Kidney (tissue), 14 donors: ENCODE results near the gene CTF1. TPM values are rescaled to one million over a fixed set of nuclear protein-coding genes. Genes with fewer than 3 reads are reported as not detected.

Experiments
- DNase-seq, 5 donors: peaks; one replicate each; pipeline ENCODE4 v3.0.0-alpha.2; 2013 to 2020
- FAIRE-seq: peaks from 2 replicates; lab custom pipeline; 2012; peaks lifted over from hg19 to GRCh38; lab: Jason Lieb, UNC
- H3K27ac ChIP-seq, 2 donors: one replicate each; pipeline ENCODE4 v1.7.0; 2013; ENCODE audit warnings: low read depth in 2 of 2, low read length in 2 of 2, inconsistent platforms in 1 of 2
- H3K27me3 ChIP-seq: one replicate; pipeline ENCODE4 v1.7.1; 2013; ENCODE audit warnings: low read length, inconsistent platforms; ENCODE audit not compliant: control insufficient read depth, insufficient read depth
- H3K36me3 ChIP-seq, 3 donors: one replicate each; pipeline versions ENCODE4 v1.7.0 to v1.7.1; 2013; ENCODE audit warnings: low read length in 3 of 3, control low read depth in 1 of 3, inconsistent platforms in 1 of 3; ENCODE audit not compliant: insufficient read depth in 3 of 3, control insufficient read depth in 2 of 3
- H3K4me1 ChIP-seq, 3 donors: one replicate each; pipeline versions ENCODE4 v1.7.0 to v1.7.1; 2013; ENCODE audit warnings: low read length in 3 of 3, inconsistent platforms in 1 of 3, low read depth in 1 of 3; ENCODE audit not compliant: control insufficient read depth in 2 of 3, insufficient read depth in 2 of 3
- H3K4me3 ChIP-seq, 3 donors: one replicate each; pipeline versions ENCODE4 v1.7.0 to v1.8.1; 2013; ENCODE audit warnings: low read length in 3 of 3, control low read depth in 1 of 3, inconsistent platforms in 1 of 3
- H3K9ac ChIP-seq, 3 donors: one replicate each; pipeline versions ENCODE4 v1.7.0 to v1.7.1; 2013; ENCODE audit warnings: low read length in 3 of 3, control low read depth in 1 of 3, inconsistent platforms in 1 of 3
- H3K9me3 ChIP-seq, 3 donors: one replicate each; pipeline versions ENCODE4 v1.7.0 to v1.7.1; 2013; ENCODE audit warnings: low read length in 3 of 3, control low read depth in 1 of 3, inconsistent platforms in 1 of 3; ENCODE audit not compliant: control insufficient read depth in 2 of 3, insufficient read depth in 1 of 3
- CTCF ChIP-seq: IDR thresholded peaks from 3 replicates; pipeline ENCODE4 v1.5.1; 2012; ENCODE audit warnings: mild to moderate bottlenecking, moderate library complexity, borderline replicate concordance; ENCODE audit not compliant: insufficient read depth; ENCODE audit errors: extremely low read depth
- intact Hi-C: fragments of 100-400 bp; cut with DNase I; formaldehyde crosslinking; loops from one replicate; pipeline ENCODE4 v1.11.1; 2022
- polyA plus RNA-seq: library from polyadenylated mRNA; stranded (reverse); fragments of 350-450 nt; fragmentation: Illumina TruSeq; extraction: RNeasy Lipid Tissue Mini Kit (QIAGEN cat#74804); gene quantifications from one replicate; pipeline ENCODE4 v1.2.3, GENCODE V29; 2014; ENCODE audit warnings: low read depth, low replicate concordance; ENCODE audit not compliant: insufficient read depth
- total RNA-seq: library from RNA; stranded (reverse); fragmentation: NEBNext Ultra II Directional; extraction: Animal tissue kit (Norgen Biotek cat#: 25700); gene quantifications from one replicate; pipeline ENCODE4 v1.2.1, GENCODE V29; 2021
- donor health status: control.
- donor health status: control.
- donor health status: control.
- donor health status: control.
- donor health status: control.
- donor health status: DM: yes; HTN: yes; CAD: no.
- donor health status: Normal renal cell carcinoma (clear cell type).

CTF1 gene
- total and polyA plus RNA-seq, 2 donors from 2014 or later = 7.3 to 13.0 TPM

GRCh38 chr16:30929167-30929566, 32.8 kb downstream of the CTF1 start:
- no peak for TF ChIP-seq CTCF

GRCh38 chr16:30930160-30930571, 33.8 kb downstream of the CTF1 start:
- DNase-seq = peak in 2 of 5 donors; percentile 59 to 78
- Histone ChIP-seq H3K4me3 (no peak overlapping the region), H3K27ac (no peak overlapping the region), H3K36me3 (peaks cover 2 to 15% (median 9%) of the 10 kb centered on the region in 3 donors), H3K9me3 (no peaks in the 10 kb centered on the region), H3K9ac (no peak overlapping the region), H3K4me1 (peaks cover 0 to under 1% (median 0%) of the 10 kb centered on the region in 3 donors), H3K27me3 (no peaks in the 10 kb centered on the region)
- no peak for FAIRE-seq
- no peak for TF ChIP-seq CTCF
- intact Hi-C loops = no loop called here

More at GRCh38 chr16:30929167-30929566, 32.8 kb downstream of the CTF1 start:
- DNase-seq (no peak), FAIRE-seq (no peak)
- Histone ChIP-seq H3K27ac (no peak overlapping the region), H3K4me1 (peaks cover 0 to 4% (median 0%) of the 10 kb centered on the region in 3 donors), H3K36me3 (peaks cover 2 to 15% (median 9%) of the 10 kb centered on the region in 3 donors), H3K9ac (no peak overlapping the region), H3K27me3 (no peaks in the 10 kb centered on the region), H3K4me3 (no peak overlapping the region), H3K9me3 (no peaks in the 10 kb centered on the region)
- intact Hi-C loops = no loop called here

- no peak overlapping the region for H3K27ac ChIP-seq
- FAIRE-seq = no peak
- H3K36me3 ChIP-seq = peaks cover 2 to 15% (median 13%) of the 10 kb centered on the region in 3 donors
- no peak for DNase-seq
- H3K27me3 ChIP-seq = no peaks in the 10 kb centered on the region
- no peak for TF ChIP-seq CTCF
- no peak overlapping the region for H3K4me3 ChIP-seq
- H3K4me1 ChIP-seq = peaks cover 0 to 2% (median 0%) of the 10 kb centered on the region in 3 donors
- H3K9ac ChIP-seq = no peak overlapping the region
- no peaks in the 10 kb centered on the region for H3K9me3 ChIP-seq
- intact Hi-C loops = no loop called here
Measured at GRCh38 chr16:30931068-30931650, 34.7 kb downstream of the CTF1 start.
